Psoas muscle (tissue), 8 donors: Measurements from ENCODE around the gene ST8SIA3. TPM values are rescaled to one million over a fixed set of nuclear protein-coding genes. Genes with fewer than 3 reads are reported as not detected.

ENCODE experiments used
- ATAC-seq, 4 donors: fragments of 200-7000 bp; cut with Tn5 transposase; one replicate each; pipeline ENCODE4 v1.9.1; 2020; ENCODE audit warnings: moderate library complexity in 3 of 4, mild to moderate bottlenecking in 2 of 4
- DNase-seq, 2 donors: peaks; one replicate each; pipeline ENCODE4 v3.0.0-alpha.2; 2020
- H3K27ac ChIP-seq: fragments of 200-600 bp; one replicate; pipeline ENCODE4 v1.8.0; 2022
- H3K27me3 ChIP-seq, 3 donors: fragments of 200-600 bp in 1 of 3; one replicate each; pipeline versions ENCODE4 v1.6.1 to v1.8.0; 2013 to 2022; ENCODE audit warnings: low read length in 2 of 3, mild to moderate bottlenecking in 2 of 3, moderate library complexity in 1 of 3; ENCODE audit not compliant: insufficient read depth in 3 of 3
- H3K36me3 ChIP-seq, 2 donors: fragments of 200-600 bp in 1 of 2; one replicate each; pipeline versions ENCODE4 v1.6.1 to v1.8.0; 2013 to 2022; ENCODE audit warnings: low read depth in 1 of 2, mild to moderate bottlenecking in 1 of 2, moderate library complexity in 1 of 2; ENCODE audit not compliant: insufficient read depth in 1 of 2
- H3K4me1 ChIP-seq: fragments of 200-600 bp; one replicate; pipeline ENCODE4 v1.8.0; 2022
- H3K4me3 ChIP-seq: fragments of 200-600 bp; one replicate; pipeline ENCODE4 v1.8.0; 2022; ENCODE audit warnings: mild to moderate bottlenecking
- H3K9me3 ChIP-seq: fragments of 200-600 bp; one replicate; pipeline ENCODE4 v1.8.0; 2022
- CTCF ChIP-seq: fragments of 200-600 bp; IDR thresholded peaks from one replicate; pipeline ENCODE4 v1.8.0; 2022; ENCODE audit warnings: antibody characterized with exemption
- WGBS, 3 donors: extraction: QIAGEN DNeasy Blood & Tissue Kit; methylation state at CpG; one replicate each; pipeline versions ENCODE4 v1.1.6 to v1.1.7; 2013; 5-methylcytosine and 5-hydroxymethylcytosine counted together
- intact Hi-C, 2 donors: fragments of 100-400 bp; cut with DNase I; formaldehyde crosslinking; loops; one replicate each; pipeline versions ENCODE4 v1.11.0 to v1.14.2; 2022
- polyA plus RNA-seq, 3 donors: library from polyadenylated mRNA; stranded (reverse); fragments of 200-250 nt; gene quantifications; one replicate each; pipeline ENCODE4 v1.2.3, GENCODE V29; 2013
- total RNA-seq, 4 donors: library from RNA; stranded (reverse); fragmentation: NEBNext Ultra II Directional in 2 of 4; extraction: Animal tissue kit (Norgen Biotek cat#: 25700) in 2 of 4; gene quantifications; one replicate each; pipeline versions ENCODE4 v1.2.1 to v1.2.4, GENCODE V29; 2021 to 2023
- donor health status: healthy with polysubstance abuse.
- donor health status: DM: no; HTN: no; CAD: no; lungs with moderate emphysema.
- donor health status: Bipolar disorder and iron deficiency.
- donor health status: healthy.
- donor health status: DM: yes; HTN: yes; CAD: no.
- donor health status: DM: no; HTN: no; CAD: no.
- donor health status: DM: no; HTN: no; CAD: no.
- donor health status: DM: yes; HTN: yes; CAD: no.

ST8SIA3 gene
- total and polyA plus RNA-seq, 7 donors, result 0.02 to 0.09 TPM; not detected in 5

GRCh38 chr18:57409650-57410049 is 57.3 kb downstream of the ST8SIA3 start:
- intact Hi-C loops, result no loop called here
- no peaks in the 10 kb centered on the region for H3K4me1 ChIP-seq

DNA sequence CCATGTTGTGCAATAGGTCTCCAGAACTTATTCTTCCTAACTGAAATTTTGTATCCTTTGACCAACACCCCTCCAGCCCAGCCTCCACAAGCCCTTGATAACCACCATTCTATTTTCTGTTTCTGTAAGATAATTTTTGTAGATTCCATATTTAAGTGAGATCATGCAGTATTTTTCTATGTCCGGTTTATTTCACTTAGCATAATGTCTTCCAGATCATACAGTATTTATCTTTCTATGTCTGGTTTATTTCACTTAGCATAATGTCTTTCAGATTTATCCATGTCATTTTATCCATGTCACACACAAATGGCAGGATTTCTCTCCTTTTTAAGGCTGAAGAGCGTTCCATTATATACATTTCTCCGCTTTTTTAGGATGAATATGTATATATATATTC is 58.4 kb downstream of the ST8SIA3 start:
- WGBS, 3 donors, result 61 to 82% (median 76%) methylated on average over 3 of the region's 3 CpGs
- no peak for DNase-seq
- no peaks in the 10 kb centered on the region for H3K36me3 ChIP-seq
- no peaks in the 10 kb centered on the region for H3K9me3 ChIP-seq
- ATAC-seq, result no peak
- H3K4me3 ChIP-seq, result no peak overlapping the region
- intact Hi-C loops, result no loop called here
- H3K4me1 ChIP-seq, result no peaks in the 10 kb centered on the region
- peaks cover 0 to 9% (median 7%) of the 10 kb centered on the region in 3 donors for H3K27me3 ChIP-seq
- H3K27ac ChIP-seq, result no peak overlapping the region
- TF ChIP-seq CTCF, result no peak

More at GRCh38 chr18:57409650-57410049, 57.3 kb downstream of the ST8SIA3 start:
- ATAC-seq, result no peak
- H3K27me3 ChIP-seq, result peaks cover 0 to 9% (median 7%) of the 10 kb centered on the region in 3 donors
- H3K4me3 ChIP-seq, result no peak overlapping the region
- H3K36me3 ChIP-seq, result no peaks in the 10 kb centered on the region
- no peaks in the 10 kb centered on the region for H3K9me3 ChIP-seq
- DNase-seq, result no peak
- TF ChIP-seq CTCF, result no peak
- H3K27ac ChIP-seq, result no peak overlapping the region

DNA sequence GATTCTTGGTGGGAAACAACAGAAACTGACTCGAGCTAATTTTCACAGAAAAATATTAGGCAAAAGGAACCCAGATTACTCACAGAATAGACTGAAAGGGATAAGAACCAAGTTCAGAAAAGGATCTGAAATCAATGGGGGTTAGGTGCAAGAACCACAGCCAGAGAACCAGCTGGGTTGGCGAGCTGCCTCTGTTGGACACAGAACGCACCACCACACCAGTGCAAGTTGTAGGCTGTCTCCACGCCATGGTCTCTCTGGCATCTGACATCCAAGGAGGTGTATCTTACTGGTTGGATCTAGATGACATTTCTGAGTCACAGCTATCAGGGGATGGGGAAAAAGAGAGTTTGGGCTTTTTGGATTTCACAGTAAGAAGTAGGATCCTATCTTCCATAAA is 64.2 kb downstream of the ST8SIA3 start:
- Histone ChIP-seq H3K27me3 (peaks cover 0 to 7% (median 0%) of the 10 kb centered on the region in 3 donors), H3K4me3 (no peak overlapping the region), H3K4me1 (no peaks in the 10 kb centered on the region), H3K9me3 (peaks cover 7% of the 10 kb centered on the region), H3K27ac (no peak overlapping the region), H3K36me3 (no peaks in the 10 kb centered on the region)
- no peak for TF ChIP-seq CTCF
- 66 to 71% (median 69%) methylated on average over 4 of the region's 4 CpGs for WGBS, 3 donors
- ATAC-seq (no peak), DNase-seq (no peak)
- intact Hi-C loops, result no loop called here

Other genes starting within 250 kb of the ST8SIA3 start
- not detected for gene BOD1L2, start 205.5 kb upstream of the ST8SIA3 start, total RNA-seq
- not detected for gene BOD1L2, start 205.5 kb upstream of the ST8SIA3 start, polyA plus RNA-seq
- gene ONECUT2, start 82.8 kb downstream of the ST8SIA3 start, total RNA-seq, result under 1 TPM in 3 of 4 donors, not detected in 1; 0.02 to 0.04 (median 0.04) TPM
- gene ONECUT2, start 82.8 kb downstream of the ST8SIA3 start, polyA plus RNA-seq, result under 1 TPM in 1 of 3 donors, not detected in 2; under 0.01 TPM
- 10 to 100 TPM; 36.5 to 51.4 (median 44.8) TPM for gene FECH, start 234.1 kb downstream of the ST8SIA3 start, total RNA-seq
- gene FECH, start 234.1 kb downstream of the ST8SIA3 start, polyA plus RNA-seq, result 10 to 100 TPM; 14.4 to 59.7 (median 17.1) TPM